A549 (cell line): Measurements from ENCODE around the gene C5orf15.

ENCODE experiments used
- BCL3 ChIP-seq: fragments of >200 bp; sonication (Bioruptor Twin); formaldehyde crosslinking; IDR thresholded peaks from 3 replicates; pipeline ENCODE4 v1.6.1; 2016
- CTCF ChIP-seq: fragments of >200 bp; sonication (Bioruptor Twin); formaldehyde crosslinking; IDR thresholded peaks from 3 replicates; pipeline ENCODE4 v1.5.1; 2016
- MAZ ChIP-seq: fragments of 150-350 bp; IDR thresholded peaks from 2 replicates; pipeline ENCODE4 v1.6.1; 2014; ENCODE audit warnings: antibody characterized with exemption, low read depth, low read length, borderline replicate concordance
- POLR2A ChIP-seq: IDR thresholded peaks from 2 replicates; pipeline ENCODE4 v1.6.1; 2012; ENCODE audit warnings: mild to moderate bottlenecking, low read length

GRCh38 chr5:133974142-133974541 is 5.7 kb upstream of the C5orf15 start:
- TF ChIP-seq CTCF, result no peak
- no peak for TF ChIP-seq MAZ
- TF ChIP-seq BCL3, result no peak
- no peak for TF ChIP-seq POLR2A
